NCI-H82 treated with DMSO at 0.1 percent for 48 hours (cell line): ENCODE measurements around the gene IL21R.

Experiments
- DNase-seq: peaks from one replicate; lab custom pipeline; 2025; ENCODE audit not compliant: unreplicated experiment; lab: John Stamatoyannopoulos, UW

The IL21R gene

DNA sequence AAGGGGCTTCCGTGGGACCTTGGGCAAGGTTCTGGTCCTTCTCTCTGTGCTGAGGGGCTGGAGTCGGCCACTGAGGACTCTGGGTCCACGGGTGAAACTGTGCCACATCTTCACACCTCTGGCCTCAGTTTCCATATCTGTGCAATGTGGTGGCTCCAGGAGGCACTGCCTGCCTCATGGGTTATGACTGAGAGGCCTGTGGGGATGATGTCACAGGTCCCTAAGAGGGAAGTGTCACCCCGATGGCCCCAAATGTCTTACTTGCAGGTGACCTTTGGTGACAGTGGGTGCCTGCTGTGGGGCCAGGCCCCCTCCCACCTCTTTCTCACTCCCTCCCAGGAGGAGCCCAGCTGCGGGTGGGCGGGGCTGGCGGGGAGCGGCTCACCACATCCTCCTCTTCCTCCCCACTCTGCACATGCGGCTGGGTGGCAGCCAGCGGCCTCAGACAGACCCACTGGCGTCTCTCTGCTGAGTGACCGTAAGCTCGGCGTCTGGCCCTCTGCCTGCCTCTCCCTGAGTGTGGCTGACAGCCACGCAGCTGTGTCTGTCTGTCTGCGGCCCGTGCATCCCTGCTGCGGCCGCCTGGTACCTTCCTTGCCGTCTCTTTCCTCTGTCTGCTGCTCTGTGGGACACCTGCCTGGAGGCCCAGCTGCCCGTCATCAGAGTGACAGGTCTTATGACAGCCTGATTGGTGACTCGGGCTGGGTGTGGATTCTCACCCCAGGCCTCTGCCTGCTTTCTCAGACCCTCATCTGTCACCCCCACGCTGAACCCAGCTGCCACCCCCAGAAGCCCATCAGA is at the start of gene IL21R:
Gene IL21R, plus strand, starts transcription at position 407 of the 801 bp plus-strand sequence. CDS start 27,898 bp downstream, outside the sequence.
- no peak for DNase-seq

DNA sequence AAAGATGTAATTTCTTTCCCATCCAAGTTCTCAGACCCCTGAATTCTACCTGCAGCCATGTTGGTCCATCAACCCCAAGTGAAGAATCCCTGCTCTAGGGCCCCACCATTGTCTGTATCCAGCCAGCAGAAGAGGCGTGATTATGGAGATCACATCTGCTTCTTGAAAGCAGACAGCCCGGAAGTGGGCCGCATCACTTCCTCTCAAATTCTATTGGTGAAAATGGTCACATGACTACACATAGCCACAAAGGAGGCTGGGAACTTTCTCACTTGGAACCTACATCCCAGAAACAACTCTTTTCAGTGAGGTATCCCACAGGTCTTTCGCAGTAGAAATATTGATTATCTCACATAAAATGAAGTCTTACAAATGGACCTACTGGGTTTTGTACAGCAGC is 48.1 kb upstream of the IL21R start:
- DNase-seq, result no peak

DNA sequence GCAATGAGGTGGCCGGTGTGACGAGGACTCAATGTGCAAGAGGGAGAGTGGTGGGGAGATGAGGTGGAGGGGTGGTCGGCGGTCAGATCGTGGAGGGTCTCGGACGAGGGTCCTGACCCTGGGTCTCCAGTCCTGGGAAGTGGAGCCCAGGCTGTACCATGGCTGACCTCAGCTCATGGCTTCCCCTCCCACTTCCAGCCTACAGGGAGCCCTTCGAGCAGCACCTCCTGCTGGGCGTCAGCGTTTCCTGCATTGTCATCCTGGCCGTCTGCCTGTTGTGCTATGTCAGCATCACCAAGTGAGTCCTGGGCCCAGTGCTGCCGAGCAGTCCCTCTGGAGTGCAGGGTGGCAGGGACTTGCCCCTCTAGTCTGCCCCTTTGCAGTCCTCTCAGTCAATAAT is 46.4 kb upstream of the IL21R start:
- no peak for DNase-seq

DNA sequence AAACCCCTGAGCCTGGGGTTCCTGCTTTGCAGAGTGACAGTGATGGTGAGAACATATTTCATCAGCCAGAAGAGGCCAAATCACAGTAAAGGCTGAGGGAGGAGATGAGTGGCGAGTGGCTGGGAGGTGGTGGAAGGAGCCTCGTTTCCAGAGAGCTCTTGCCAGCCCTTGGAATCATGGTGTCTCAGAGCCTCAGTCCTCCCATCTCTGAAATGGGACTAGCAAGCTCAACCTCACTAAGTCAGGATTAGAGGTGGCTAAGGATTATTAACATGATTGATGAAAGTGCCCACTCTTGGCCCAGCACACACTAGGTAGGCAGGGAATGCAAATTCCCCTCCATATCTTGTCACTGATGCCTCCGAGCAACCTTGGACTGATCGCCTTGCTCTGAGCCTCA is 45.2 kb upstream of the IL21R start:
- DNase-seq, result no peak

DNA sequence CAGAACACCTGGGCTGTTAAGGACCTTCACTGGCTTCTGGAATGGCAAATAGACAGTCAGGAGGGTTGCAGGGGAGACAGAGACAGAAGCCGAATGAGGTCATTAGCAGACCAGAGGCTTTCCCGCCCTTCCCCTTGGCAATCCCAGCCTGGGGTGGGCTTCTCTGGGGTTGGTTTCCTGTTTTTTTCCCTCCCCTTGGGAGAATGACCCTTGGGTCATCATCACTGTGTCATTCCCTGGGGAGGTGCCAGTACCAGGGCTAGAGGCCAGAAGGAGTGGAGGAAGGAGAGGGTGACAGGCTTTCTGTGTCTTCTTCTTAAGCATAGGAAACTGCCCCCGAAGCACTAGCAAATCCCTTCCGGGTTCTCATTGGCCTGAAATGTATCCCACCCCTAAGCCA is 42.9 kb upstream of the IL21R start:
- no peak for DNase-seq

DNA sequence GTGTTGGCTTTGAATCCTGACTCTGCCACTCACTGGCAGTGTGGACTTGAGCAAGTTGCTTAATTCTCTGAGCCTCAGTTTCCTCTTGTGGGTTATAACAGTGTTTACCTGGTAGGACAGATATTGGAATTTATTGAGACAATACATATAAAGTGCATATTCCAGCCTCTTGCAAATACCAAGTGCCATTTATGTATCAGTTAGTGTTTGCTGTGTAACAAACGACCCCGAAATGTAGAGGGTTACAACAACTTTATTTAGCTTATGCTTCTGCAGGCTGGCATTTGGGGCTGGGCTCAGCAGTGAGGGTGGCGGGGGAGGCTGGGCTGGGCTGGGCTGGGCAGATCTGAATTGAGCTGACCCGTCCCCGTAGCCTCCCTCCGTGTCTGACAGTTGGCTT is 42.4 kb upstream of the IL21R start:
- DNase-seq, result no peak

DNA sequence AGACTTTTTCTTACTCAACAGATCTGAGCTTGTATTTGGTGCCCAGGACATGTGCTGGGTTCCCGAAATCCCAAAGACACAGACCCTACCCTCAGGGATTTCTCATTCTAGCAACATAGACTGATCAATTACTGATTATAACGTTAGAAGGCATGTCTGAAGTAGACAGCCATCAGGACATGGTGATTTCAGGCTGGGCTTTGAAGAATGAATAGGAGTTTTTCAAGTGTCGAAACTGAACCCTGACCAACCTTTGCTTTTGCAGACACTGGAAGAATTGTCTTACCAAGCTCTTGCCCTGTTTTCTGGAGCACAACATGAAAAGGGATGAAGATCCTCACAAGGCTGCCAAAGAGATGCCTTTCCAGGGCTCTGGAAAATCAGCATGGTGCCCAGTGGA is 40.0 kb upstream of the IL21R start:
- DNase-seq, result no peak

DNA sequence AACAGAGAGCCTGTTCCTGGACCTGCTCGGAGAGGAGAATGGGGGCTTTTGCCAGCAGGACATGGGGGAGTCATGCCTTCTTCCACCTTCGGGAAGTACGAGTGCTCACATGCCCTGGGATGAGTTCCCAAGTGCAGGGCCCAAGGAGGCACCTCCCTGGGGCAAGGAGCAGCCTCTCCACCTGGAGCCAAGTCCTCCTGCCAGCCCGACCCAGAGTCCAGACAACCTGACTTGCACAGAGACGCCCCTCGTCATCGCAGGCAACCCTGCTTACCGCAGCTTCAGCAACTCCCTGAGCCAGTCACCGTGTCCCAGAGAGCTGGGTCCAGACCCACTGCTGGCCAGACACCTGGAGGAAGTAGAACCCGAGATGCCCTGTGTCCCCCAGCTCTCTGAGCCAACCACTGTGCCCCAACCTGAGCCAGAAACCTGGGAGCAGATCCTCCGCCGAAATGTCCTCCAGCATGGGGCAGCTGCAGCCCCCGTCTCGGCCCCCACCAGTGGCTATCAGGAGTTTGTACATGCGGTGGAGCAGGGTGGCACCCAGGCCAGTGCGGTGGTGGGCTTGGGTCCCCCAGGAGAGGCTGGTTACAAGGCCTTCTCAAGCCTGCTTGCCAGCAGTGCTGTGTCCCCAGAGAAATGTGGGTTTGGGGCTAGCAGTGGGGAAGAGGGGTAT is 39.3 kb upstream of the IL21R start:
- no peak for DNase-seq

DNA sequence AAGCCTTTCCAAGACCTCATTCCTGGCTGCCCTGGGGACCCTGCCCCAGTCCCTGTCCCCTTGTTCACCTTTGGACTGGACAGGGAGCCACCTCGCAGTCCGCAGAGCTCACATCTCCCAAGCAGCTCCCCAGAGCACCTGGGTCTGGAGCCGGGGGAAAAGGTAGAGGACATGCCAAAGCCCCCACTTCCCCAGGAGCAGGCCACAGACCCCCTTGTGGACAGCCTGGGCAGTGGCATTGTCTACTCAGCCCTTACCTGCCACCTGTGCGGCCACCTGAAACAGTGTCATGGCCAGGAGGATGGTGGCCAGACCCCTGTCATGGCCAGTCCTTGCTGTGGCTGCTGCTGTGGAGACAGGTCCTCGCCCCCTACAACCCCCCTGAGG is 38.7 kb upstream of the IL21R start:
- DNase-seq, result no peak

DNA sequence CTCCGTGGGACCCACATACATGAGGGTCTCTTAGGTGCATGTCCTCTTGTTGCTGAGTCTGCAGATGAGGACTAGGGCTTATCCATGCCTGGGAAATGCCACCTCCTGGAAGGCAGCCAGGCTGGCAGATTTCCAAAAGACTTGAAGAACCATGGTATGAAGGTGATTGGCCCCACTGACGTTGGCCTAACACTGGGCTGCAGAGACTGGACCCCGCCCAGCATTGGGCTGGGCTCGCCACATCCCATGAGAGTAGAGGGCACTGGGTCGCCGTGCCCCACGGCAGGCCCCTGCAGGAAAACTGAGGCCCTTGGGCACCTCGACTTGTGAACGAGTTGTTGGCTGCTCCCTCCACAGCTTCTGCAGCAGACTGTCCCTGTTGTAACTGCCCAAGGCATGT is 38.2 kb upstream of the IL21R start:
- no peak for DNase-seq

DNA sequence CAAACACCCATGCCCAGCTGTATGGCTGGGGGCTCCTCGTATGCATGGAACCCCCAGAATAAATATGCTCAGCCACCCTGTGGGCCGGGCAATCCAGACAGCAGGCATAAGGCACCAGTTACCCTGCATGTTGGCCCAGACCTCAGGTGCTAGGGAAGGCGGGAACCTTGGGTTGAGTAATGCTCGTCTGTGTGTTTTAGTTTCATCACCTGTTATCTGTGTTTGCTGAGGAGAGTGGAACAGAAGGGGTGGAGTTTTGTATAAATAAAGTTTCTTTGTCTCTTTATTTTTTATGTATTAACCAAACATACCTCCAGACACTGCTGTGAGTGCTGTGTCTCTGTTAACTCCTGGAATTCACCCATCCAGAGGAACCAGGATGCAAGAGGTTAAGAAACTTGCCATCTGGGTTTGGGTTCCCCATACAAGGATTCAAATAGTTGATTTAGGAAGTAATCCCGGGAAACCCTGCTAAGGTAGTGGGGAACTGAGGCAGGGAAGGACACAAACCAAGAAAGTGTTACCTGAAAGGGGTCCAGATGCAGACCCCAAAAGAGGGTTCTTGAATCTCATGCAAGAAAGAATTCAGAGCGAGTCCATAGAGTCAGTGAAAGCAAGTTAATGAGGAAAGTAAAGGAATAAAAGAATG is 37.4 kb upstream of the IL21R start:
- DNase-seq, result no peak

DNA sequence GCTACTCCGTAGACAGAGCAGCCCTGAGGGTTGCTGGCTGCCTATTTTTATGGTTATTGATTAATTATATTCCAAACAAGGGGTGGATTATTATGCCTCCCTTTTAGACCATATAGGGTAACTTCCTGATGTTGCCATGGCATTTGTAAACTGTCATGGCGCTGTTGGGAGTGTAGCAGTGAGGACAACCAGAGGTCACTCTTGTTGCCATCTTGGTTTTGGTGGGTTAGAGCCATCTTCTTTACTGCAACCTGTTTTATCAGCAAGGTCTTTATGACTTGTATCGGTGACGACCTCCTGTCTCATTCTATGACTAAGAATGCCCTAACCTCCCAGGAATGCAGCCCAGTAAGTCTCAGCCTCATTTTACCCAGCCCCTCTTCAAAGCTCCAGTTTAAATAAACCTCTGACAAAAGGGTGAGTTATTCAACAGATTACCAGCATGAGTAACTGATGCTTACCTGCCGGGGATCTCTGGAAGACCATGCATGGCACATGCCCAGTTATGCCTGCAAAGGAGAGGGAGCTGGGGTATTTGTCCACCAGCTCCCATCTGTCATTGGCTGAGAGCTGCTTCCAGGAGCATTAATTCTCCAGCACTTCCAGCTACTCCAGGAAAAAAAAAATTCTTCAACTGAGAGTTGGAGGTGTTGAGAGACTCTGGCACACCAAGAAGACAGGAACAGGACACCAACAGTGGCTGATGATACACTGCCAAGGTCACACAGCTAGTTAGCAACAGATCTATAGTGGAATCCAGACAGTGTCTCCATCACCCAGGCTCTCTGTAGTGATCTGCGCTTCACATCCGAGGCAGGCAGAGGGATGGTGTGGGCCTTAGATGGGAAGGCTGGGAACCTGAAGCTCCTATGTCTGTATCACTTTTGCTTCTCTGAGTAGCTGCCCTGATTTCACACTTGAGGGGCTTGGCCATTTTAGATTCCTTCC is 36.6 kb upstream of the IL21R start:
- no peak for DNase-seq

DNA sequence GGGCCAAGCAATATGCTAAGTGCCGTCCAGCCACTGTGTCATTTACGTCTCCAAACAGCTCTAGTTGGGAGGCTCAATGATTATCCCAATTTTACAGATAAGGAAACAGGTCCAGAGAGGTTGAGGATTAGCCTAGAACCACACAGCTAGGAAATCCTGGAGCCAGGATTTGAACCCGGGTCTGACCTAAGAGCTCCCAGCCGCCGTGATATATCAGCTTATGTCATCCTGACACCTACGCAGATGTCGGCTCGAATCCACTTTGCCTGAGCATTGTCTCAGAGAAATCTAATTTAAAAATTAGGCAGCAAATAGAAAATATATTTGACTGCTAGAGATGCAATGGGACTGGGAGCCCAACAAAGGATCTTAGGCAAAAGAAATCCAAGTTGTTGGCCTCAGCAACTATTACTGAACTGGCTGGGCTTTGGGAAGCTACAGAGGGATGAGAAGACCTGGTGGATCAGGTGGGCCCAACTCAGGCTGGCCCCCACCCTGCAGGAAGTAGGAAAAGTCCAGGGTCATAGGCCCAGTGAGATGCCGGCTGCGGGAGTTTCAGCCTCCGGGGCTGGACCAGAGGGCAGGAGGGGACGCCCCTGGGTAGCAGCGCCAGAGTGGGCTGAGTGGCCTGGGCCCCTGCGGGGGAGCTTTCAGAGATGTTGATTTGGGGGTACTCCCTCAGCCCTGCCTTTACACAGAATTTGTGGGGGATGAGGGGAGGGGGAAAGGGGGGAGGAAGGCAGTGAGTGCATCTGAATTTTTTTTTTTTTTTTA is 35.1 kb upstream of the IL21R start:
- no peak for DNase-seq

DNA sequence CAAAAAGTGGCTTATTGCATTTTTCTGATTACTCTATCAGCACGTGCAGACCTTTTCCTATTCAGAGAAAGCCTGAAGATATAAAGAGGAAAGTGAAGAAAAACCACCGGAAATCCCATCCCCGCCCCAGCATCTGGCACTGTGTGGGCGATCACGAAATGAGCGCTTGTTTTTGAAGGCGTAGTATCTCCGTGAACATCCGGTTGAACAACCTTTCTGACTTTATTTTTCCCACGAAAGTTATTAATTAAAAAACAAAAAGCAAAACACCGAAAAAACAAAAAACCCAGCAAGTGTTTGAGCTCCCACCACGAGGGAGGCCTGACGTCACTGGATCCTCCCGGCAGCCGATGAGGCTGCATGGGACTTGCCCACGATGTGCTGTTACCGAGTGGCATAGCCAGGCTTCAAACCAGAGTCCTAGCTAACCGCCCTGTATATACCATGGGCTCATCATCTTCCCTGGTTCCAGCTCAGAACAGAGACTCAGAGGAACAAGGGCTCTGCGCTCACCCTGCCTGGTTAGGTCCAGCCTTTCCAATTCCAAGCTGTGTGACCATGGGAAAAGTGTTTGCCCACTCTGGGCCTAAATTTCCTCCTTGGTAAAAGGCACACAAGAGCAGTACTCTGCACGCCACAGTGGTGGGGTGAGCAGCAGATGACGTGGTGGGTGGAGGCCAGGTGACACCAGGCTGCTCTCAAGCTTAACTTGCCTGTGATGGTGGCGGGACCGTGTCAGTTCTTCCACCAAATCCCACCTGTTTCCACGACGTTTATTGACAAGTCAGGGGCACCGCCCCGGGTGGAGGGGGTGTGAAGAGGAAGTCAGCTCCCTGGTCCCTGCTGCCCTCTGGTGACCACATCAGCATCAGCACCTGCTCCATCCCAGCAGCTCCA is 34.3 kb upstream of the IL21R start:
- DNase-seq, result no peak

DNA sequence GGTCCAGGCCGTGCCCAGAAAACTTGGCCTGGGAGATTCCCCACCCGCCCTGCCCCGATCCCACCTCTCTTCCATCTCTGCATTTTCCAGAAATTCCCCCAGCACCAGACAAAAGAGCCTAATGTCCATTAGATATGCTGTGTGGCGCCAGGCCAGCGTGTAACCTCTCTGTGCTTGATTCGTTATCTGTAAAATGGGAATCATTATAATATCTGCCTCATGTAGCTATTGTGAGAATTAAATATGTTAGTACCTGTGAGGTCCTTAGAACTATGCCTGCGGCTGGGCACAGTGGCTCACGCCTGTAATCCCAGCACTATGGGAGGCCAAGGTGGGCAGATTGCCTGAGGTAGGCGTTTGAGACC is 33.6 kb upstream of the IL21R start:
- no peak for DNase-seq

DNA sequence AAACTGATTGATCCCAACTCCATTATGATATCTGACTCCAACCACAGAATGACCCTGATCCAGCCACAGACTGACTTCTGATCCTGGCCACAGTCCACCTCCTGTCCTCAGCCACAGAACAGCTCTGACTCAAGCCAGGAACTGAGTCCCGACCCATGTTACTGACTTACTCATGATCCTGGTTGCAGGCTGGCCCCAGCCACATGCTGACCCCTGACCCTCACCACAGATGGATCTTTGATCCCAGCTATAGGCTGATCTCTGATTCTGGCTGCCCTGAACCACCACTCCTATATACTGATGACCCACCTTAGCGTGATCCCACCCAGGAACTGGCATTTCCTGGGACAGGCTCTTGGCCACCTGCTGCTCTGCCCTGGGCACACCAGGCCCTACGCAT is 32.2 kb upstream of the IL21R start:
- no peak for DNase-seq

DNA sequence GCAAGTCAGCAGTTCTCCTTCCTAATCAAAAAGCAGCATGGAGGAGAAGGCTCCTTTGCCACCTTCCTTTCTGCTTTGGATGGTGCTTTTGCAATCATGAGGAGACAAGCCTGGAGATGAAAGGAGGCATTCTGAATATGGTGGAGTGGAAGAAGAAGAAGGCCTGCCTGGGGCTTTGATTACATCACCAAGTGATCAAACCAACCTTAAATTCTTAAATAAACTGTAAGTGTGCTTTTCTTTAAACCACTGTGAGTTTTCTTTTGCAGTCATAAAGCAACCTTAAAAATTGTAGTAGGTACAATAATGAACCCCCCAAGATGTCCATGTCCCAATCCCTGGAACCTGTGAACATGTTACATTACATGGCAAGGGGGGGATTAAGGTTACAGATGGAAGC is 31.7 kb upstream of the IL21R start:
- no peak for DNase-seq

DNA sequence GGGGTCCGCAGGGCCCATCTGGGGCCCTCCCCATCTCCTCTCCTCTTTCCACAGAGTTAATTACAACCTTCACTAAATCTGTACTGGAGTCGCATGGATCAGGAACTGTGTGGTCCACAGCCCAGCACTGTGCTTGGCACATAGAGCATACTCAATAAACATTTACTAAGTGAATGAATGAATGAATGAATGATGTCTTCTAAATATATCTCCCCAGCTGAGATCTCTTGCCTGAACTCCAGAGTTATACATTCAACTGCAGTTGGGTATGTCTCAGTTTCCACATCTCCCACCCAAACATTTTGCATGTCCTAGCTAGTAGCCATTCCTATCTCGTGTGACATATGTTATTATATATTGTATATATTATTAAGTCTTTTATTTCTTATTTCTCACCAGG is 28.7 kb upstream of the IL21R start:
- DNase-seq, result no peak

DNA sequence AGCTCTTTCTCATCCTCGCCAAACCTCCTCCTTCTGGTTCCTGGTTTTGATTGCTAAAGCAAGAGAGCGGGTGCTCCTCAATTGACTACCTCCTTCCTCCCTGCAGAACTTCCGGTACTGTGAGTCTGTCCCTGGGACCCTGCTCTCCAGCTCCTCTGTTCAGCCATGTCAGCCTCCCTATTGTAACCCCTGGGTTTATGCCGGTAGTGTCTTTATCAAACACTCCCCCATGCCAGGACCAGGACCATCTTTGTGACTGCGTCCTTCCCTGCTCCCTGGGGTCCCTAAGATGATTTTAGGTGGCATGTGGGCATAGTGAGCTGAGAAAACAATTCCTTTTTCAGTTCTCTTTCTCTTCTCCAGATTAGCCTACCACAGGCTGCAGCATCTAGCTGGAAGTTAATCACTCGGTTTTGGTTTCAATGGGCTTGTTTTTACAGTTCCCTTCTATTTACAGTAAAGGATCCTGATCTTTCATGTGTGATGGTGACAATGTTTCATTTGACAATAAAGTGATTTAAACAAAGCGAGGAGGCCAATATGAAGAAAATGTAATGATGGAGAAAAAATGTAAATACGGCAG is 27.7 kb upstream of the IL21R start:
- no peak for DNase-seq
